COLO668 (cell line): ENCODE measurements around the gene SORCS2.

ENCODE experiments used
- DNase-seq: peaks from one replicate; lab custom pipeline; 2025; ENCODE audit not compliant: unreplicated experiment; lab: John Stamatoyannopoulos, UW

The SORCS2 gene

DNA sequence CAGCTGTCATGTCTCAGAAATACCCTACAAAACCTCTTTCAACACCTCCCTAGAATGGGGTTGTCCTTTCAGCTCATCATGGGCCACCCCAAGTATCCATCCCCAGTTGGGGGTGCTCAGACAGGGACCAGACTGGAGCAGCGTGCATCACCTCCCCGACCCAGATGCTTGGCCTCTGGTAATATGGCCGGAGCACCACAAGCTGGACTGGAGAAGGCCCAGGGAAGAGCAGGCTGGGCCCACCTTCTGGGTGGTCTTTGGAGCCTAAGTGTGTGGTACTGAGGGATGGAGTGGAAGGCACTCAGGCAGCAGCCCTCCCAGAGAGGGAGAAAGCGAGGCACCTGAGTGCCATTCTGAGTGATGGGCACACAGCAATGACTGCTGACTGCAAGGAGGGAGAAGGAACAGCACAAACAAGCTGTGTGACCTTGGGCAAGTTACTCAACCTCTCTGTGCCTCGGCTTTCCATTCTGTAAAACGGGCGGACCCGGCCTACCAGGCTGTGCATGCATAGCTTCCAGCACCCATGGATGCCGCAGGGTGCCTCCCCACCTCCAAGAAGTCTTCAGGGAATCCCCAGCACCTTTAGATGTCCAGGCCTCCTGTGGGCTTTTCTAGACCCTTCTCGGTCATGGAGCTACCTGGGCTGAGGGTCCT, 519.1 kb downstream of the SORCS2 start:
- no peak for DNase-seq

DNA sequence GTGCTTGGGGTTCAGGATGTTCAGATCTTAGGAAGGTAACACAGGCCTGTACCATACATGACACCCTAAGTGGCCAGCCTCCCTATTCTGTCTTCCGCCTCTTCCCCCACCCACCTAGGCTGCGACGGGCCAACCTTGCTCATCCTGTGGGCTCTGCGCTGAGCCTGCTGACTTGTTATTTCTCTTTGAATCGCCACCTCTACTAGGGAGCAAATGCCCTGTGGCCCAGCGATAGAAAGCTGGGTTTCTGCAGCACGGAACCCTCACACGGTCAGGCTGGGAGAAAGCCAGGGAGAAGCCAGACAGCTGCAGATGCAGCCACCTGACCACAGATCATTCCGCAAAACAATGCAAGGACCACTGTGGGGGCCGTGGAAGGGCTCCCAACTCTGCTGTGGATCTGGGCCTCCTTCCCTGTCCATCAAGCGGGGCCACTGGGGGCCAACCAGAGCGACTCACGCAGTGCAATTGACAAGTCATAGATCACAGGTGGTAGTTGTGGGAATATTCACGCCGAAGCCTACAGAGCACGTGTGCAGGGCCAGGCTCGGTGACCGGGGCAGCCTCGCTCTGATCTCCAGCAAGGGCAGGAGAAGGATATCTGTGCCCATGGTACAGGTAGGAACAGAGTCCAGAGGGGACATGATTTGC, 519.8 kb downstream of the SORCS2 start:
- DNase-seq: no peak

GRCh38 chr4:7713757-7714156, 521.4 kb downstream of the SORCS2 start:
- no peak for DNase-seq

DNA sequence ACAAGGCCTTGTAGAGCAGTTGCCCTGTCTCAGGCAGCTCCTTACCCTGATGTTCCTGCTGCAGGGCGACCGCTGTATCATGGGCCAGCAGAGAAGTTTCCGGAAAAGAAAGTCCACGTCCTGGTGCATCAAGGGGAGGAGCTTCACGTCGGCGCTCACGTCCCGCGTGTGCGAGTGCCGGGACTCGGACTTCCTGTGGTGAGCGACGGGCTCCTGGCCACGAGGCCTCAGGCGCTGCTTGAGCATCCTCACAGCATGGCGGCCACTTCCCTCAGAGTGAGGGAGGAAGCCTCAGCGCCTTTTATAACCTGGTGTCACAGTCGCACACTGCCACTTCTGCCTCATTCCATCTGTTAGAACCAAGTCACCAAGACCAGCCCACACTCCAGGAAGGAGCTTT, 521.8 kb downstream of the SORCS2 start:
- no peak for DNase-seq

- DNase-seq: no peak
Measured at GRCh38 chr4:7714738-7715137, 522.4 kb downstream of the SORCS2 start.

DNA sequence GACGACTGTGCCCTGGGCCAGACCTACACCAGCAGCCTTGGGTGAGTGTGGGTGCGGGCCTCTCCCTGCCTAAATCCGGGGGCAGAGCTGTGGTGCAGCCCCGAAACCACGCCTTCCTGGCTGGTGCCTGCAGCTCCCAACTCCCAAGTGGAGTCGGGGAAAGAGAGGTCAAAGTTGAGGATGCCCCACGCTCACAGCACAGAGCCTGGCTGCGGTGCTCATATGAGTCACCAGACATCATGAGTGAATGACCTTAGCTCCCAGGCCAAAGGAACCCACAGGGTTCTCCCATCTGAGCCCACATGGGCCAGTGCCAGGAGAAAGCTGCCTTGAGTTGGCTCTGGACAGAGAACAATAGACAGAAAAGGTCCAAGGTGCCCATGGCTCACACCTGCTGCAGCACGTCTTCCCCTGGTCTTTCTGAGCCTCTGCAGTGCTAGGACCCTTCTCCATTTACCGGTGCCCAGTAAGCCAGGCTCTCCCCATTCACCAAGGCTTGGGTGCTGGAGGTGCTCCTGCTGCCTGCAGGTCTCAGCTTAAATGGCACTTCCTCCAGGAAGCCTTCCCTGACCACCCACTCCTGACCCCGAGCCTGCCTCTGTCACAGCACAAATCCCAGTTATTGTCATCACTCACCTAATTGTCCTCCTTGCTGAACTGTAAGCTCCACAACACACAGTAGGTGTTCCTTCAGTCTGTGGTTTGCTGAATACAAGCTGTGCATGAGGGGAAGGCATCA, 523.1 kb downstream of the SORCS2 start:
- no peak for DNase-seq

DNA sequence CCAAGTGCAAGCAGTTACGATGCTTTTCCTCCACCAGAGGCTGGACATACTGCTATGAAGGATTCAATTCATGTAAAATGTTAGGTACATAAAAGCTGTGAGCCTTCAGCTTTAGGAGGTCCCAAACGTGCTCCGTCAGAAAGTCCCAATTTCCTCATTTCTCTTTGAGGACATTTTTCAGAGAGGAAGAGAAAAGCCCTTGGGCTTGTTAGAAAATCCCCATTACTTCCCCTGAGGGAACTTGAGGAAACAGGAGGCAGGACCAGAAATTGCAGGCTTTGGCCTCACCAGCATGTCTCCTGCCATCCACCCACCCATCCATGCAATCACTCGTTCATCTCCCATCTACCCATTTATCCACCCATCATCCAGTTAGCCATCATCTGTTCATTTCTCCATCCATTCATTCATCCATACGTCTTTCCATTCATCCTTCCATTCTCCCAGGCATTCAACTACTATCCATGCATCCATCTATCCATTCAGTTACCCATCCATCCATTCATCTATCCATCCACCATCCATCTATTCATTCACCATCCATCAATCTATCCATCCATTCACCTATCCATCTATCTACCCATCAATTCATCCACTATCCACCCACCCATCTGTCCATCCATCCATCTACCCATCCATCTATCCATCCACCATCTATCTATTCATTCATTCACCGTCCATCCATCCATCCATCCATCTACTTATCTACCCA, 523.8 kb downstream of the SORCS2 start:
- no peak for DNase-seq

DNA sequence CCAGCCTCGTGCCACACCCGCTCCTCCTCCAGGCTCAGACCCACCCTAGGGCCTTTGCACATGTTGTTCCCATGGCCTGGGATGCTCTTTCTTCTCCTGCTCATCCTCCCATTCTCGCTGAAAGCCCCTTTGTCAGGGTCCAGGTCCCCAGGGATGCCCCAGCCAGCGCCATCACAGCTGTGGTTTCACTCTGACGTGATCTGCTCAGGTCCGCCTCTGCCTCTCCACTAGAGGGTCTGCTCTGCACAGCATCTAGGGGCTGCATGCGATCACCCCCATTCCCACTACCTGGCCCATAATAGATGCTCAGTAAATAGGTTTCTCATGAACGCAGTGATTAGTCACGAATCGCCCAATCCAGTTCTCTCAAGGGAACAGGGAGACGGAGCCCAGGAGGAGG, 524.8 kb downstream of the SORCS2 start:
- DNase-seq: no peak

GRCh38 chr4:7717946-7718490, 525.7 kb downstream of the SORCS2 start:
- no peak for DNase-seq

- DNase-seq: peak; percentile 40
Measured at GRCh38 chr4:7719354-7720174, 527.2 kb downstream of the SORCS2 start.

- DNase-seq: no peak
Measured at GRCh38 chr4:7721984-7722551, 529.7 kb downstream of the SORCS2 start.

DNA sequence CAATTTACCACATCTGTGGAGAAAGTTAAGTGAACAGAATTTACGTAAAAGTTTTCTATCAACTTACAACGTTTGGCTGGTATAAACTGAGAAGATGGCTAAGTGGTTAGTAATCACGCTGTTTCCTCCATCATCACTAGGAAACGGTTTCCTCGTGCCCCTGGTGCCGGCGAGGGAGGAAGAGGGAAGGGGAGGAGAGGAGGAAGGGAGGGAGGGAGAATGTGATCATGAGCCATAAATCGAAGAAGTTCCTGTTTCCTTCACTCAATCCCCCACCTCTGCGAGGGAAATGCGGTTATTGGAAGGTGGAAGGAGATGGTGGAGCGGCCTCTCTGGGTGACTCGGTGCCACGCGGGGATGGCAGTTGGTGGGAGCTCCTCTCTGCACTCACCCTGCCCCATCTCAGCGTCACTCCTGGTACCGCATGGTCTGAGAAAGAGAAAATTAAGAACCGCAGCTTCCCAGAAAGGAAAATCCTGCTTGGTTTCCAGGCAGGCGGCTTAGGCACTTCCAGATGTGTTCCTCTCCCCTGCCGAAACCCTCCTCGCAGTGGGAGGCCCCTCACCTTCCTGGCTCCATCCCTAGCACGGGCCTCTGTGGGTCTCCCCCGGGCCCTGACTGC, 530.5 kb downstream of the SORCS2 start:
- no peak for DNase-seq

GRCh38 chr4:7723625-7724024, 531.3 kb downstream of the SORCS2 start:
- DNase-seq: no peak

DNA sequence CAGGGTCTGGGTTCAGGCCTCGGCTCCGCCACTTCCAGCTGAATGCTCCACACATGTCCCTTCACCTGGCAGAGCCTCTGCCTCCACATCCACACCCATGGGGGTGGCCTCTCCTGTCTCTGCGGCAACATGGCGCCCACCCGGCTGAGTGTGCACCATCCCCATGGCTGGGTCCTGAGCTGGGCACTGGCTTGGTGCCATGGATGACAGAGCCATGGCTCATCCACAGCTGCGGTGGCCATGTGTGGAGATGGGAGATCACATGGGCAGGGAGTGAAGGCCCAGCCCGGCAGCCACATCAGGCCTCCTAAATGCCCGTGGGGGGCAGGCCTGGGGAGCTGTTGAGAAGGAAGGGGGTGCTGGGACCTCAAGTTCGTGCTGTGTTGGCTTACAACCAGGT, 533.6 kb downstream of the SORCS2 start:
- no peak for DNase-seq

GRCh38 chr4:7726665-7727413, 534.5 kb downstream of the SORCS2 start:
- no peak for DNase-seq

DNA sequence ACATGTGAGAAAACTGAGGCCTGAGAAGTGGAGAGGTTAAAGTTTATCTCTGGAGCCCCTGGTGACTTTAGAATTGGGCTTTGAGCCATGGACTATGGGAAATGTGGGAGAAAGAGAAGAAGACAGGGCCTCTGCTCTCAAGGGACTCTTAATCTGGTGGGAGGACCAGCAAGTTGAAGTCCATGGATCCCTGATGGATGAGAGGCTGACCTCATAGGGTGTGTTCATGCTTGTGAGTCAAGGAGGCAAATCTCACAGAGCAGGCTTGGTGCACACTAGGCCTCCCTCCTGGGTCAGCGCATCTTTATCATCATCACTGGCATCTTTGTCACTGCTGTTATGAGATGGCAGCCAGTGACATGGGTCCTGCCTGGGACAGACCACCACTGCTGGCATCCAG, 535.4 kb downstream of the SORCS2 start:
- DNase-seq: no peak

DNA sequence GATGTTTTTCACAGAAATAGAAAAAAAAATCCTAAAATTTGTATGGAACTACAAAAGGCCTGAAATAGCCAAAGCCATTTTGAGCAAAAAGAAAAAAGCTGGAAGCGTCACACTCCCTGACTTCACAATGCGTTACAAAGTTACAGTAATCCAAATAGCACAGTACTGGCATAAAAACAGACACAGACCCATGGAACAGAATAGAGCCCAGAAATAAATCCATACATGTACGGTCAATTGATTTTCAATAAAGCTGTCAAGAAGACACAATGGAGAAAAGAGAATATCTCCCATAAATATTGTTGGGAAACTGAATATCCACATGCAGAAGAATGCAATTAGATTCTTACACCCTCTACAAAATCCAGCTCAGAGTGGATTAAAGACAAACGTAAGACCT, 539.1 kb downstream of the SORCS2 start:
- no peak for DNase-seq

DNA sequence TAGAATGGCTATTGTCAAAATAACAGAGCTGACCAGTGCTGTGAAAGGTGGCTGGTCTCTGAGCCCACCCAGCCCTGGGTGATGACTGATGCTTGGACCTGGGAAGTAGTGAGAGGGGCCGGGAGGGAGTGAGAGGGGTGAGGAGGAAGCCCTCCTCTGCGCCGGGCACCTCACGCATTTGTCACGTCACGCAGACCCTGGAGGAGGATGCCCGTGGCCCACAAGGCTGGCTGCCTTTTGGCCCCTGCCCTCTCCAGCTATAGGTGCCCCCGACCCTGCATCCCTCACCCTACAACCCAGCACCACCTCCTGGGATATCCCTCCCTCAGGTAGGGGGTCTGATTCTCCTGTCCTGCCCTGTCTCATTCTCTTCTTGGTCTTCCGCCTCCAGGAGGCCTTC, 539.9 kb downstream of the SORCS2 start:
- no peak for DNase-seq

GRCh38 chr4:7733201-7733600, 540.9 kb downstream of the SORCS2 start:
- DNase-seq: no peak
